ENCODE results near the gene DNM1.

GRCh38 chr9:128249558-128249907 lies 46.4 kb downstream of the DNM1 start:
- TF ChIP-seq POLR2A (IDR thresholded peaks at IDR 0.05; ENCODE audit: low read length) (no peak), GATA1 (IDR thresholded peaks at IDR 0.05; ENCODE audit: low read depth, low read length) (no peak)

Measured in erythroblast (primary cell).